IPS DF 6.9 (cell line): Measurements from ENCODE around the gene FDPS.
A peak's percentile ranks its signal among the peaks of the same experiment; 100 is the strongest.

Experiments used
- DNase-seq: peaks from one replicate; pipeline ENCODE4 v3.0.0-alpha.2; 2013; ENCODE audit warnings: low read depth, low spot score
- H3K27ac ChIP-seq: one replicate; pipeline ENCODE4 v1.5.1; 2013; ENCODE audit warnings: low read length, control low read depth
- H3K27me3 ChIP-seq: 2 replicates; pipeline ENCODE4 v1.6.1; 2013; ENCODE audit warnings: mild to moderate bottlenecking, low read length; ENCODE audit not compliant: control insufficient read depth, insufficient read depth
- H3K36me3 ChIP-seq: 2 replicates; pipeline ENCODE4 v1.6.1; 2013; ENCODE audit warnings: low read length; ENCODE audit not compliant: control insufficient read depth, insufficient read depth
- H3K4me1 ChIP-seq: 2 replicates; pipeline ENCODE4 v1.6.1; 2013; ENCODE audit warnings: low read length; ENCODE audit not compliant: control insufficient read depth, insufficient read depth
- H3K4me3 ChIP-seq: 2 replicates; pipeline ENCODE4 v1.5.1; 2013; ENCODE audit warnings: mild to moderate bottlenecking, low read length
- H3K9me3 ChIP-seq: 2 replicates; pipeline ENCODE4 v1.6.1; 2013; ENCODE audit warnings: low read length, inconsistent platforms; ENCODE audit not compliant: control insufficient read depth, insufficient read depth
- WGBS: extraction: QIAGEN DNeasy Blood & Tissue Kit; methylation state at CpG from one replicate; pipeline ENCODE4 v1.1.7; 2013; ENCODE audit warnings: mixed read lengths, missing lambda C conversion rate; ENCODE audit not compliant: insufficient read length, insufficient coverage; 5-methylcytosine and 5-hydroxymethylcytosine counted together

Gene FDPS

DNA sequence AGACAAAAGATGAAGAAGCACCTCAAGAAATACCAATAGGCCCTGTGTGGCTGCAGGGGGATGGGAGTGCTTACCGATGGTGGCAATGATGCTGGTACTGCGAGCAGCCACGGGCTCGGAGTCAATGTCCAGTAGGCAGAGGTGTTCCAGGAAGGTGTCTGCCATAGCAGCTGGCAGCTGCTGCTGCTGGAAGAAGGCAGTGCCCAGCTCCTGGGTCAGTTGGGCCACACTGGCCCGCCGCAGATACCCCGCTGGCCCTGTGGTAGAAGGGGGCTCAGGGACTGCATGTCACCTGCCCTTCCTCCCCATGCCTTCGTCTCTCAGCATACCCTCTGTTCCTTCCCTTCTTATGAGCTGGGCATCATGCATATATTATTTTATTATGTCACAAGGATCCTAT is 8.6 kb upstream of the FDPS start:
- H3K27me3 ChIP-seq, result no peaks in the 10 kb centered on the region
- WGBS, result no CpG with 5 or more reads among the region's 8 CpGs
- peaks cover 4% of the 10 kb centered on the region; the same call in 1 of the 2 replicates for H3K4me1 ChIP-seq
- no peaks in the 10 kb centered on the region for H3K36me3 ChIP-seq
- no peak for DNase-seq
- H3K27ac ChIP-seq, result no peak overlapping the region
- H3K9me3 ChIP-seq, result no peaks in the 10 kb centered on the region
- no peak overlapping the region for H3K4me3 ChIP-seq

DNA sequence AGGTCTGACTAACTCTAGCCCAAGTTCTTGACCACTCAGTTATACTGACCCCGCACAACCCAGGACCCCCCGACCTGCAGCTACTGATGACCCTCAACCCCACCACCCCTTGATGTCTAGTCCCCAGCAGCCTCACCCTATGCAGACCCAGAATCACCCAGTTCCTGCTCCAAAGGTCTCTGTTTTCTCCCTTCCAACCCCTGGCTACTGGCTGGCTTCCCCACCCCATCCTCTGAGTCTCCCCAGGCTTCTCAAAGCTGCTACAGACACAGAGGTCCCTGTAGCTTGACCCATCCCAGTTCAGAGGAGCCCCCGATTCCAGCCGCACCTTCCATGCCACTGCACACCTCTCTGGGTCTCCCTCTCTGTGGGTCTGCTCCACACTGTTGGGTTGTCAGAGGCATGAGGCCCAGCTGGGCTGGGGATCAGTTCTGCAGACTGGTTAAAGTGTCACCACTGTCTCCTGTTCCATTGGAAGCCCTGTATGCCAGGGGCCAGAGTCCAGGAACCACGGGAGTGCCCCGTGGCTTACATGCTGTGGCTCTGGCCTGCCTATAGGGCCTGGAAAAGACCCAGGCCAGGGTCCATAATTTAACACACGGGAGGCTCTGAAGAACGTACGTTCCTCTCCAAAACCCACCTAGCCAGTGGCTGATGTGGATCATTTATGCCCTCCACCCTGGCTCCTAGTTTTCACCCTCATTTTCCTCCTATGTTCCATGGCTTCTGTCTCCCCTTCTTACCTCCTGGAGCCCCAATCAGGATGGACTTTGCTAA is 7.9 kb upstream of the FDPS start:
- DNase-seq, result no peak
- Histone ChIP-seq H3K4me3 (no peak overlapping the region), H3K27me3 (no peaks in the 10 kb centered on the region), H3K4me1 (peaks cover 3% of the 10 kb centered on the region; the same call in 1 of the 2 replicates), H3K36me3 (no peaks in the 10 kb centered on the region), H3K27ac (no peak overlapping the region), H3K9me3 (no peaks in the 10 kb centered on the region)
- no CpG with 5 or more reads among the region's 9 CpGs for WGBS

DNA sequence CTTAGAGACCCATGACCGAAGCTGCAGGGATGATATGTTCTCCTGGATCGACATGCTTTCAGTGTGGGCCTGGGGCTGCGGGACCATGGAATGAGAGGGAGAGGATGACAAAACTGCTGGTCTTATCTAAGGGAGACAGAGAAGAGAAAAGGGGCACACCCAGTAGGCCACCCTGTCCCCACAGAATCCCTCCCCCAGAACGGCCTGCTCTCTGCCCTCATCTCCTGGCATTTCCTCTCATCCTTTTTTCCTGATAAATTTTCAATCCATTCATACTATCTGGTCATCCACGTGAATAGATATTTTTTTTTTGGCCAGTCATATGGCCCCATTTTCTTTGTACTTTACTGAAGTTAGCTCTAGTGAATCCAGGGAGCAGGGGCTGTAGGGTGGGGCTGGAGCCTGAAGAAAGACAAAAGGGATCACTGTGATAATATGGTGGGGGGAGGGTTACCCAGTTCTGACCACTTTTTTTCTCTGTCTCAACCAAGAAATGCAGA is 7.3 kb upstream of the FDPS start, which contains the start of gene PKLR:
PKLR (minus strand) TSS at position 97 of the 500 bp plus-strand sequence; CDS start at position 54, 43 bp downstream.
- no peak for DNase-seq
- Histone ChIP-seq H3K9me3 (no peaks in the 10 kb centered on the region), H3K4me1 (peaks cover 1% of the 10 kb centered on the region; the same call in 1 of the 2 replicates), H3K27ac (no peak within 1 kb of the TSS), H3K36me3 (no peaks in the 10 kb centered on the region), H3K4me3 (no peak within 1 kb of the TSS), H3K27me3 (no peaks in the 10 kb centered on the region)
- WGBS, result no CpG with 5 or more reads among the region's 5 CpGs

DNA sequence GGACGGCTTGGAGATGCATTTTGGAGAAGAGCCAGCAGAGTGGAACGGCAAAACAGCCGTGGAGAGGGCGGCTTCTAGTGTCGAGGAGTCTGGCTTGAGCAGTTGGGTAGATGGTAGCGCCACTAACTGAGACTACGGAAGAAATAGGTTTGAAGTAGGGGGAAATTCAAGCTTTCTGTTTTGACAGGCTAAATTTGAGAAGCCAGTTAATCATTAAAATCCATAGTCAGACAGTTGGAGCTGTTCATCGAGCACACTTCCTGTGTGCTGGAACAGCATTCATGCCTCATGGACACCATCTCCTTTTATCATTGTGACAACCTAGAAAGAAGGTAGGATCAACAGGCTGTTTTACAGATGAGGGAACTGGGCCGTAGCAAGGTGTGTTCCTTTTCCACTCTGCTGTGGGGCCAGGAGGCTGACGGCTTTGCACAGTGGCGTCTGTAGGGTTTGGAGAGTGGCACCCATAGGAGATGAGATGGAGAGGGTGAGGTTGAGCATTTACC is 4.1 kb upstream of the FDPS start:
- no peak overlapping the region for H3K27ac ChIP-seq
- whole genome bisulfite sequencing, result no CpG with 5 or more reads among the region's 11 CpGs
- H3K9me3 ChIP-seq, result no peaks in the 10 kb centered on the region
- H3K36me3 ChIP-seq, result no peaks in the 10 kb centered on the region
- H3K27me3 ChIP-seq, result no peaks in the 10 kb centered on the region
- no peak overlapping the region for H3K4me3 ChIP-seq
- DNase-seq, result no peak
- H3K4me1 ChIP-seq, result no peaks in the 10 kb centered on the region; the same call in 1 of the 2 replicates

DNA sequence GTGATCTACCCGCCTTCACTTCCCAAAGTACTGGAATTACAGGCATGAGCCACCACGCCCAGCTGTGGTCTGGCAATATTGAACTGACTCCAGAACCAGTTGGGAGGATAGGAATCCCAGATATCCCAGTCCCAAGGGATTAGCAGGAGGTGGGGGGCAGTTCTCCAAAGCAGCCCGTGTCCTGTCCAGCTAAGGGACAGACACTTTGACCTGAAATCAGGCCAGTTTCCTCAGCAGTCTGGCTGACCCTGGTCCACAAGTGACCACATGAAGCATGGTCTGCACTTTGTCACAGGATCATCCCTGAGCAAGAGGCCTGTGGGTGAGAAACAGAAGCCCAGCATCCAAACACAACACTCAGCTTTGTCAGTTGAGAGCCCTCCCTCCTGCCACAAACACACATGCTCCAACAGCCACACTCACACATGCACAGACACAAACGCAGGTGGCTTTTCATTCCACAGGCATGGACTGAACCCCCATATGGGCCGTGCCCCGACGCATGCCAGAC is 2.7 kb upstream of the FDPS start:
- Histone ChIP-seq H3K27ac (no peak overlapping the region), H3K27me3 (no peaks in the 10 kb centered on the region), H3K4me3 (no peak overlapping the region), H3K9me3 (no peaks in the 10 kb centered on the region), H3K4me1 (peaks cover 1% of the 10 kb centered on the region; the same call in 1 of the 2 replicates), H3K36me3 (no peaks in the 10 kb centered on the region)
- no CpG with 5 or more reads among the region's 7 CpGs for WGBS
- no peak for DNase-seq

DNA sequence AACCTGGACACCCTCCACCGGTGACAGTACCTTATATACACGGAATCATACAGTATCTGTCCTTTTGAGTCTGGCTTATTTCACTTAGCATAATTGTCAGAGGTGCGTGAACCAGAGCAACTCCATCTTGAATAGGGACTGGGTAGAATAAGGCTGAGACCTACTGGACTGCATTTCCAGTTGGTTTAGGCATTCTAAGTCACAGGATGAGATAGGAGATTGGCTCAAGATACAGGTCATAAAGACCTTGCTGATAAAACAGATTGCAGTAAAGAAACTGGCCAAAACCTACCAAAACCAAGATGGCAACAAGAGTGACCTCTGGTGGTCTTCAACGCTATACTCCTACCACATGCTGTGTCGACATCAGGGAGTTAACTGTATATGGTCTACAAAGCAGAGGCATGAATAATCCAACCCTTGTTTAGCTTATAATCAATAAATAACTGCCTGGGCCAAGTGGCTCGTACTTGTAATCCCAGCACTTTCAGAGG is 1.4 kb upstream of the FDPS start:
- DNase-seq, result no peak
- no peak overlapping the region for H3K27ac ChIP-seq
- H3K27me3 ChIP-seq, result no peaks in the 10 kb centered on the region
- H3K4me1 ChIP-seq, result peaks cover 1% of the 10 kb centered on the region; the same call in 1 of the 2 replicates
- H3K9me3 ChIP-seq, result no peaks in the 10 kb centered on the region
- peaks cover 4% of the 10 kb centered on the region for H3K36me3 ChIP-seq
- no CpG with 5 or more reads among the region's 6 CpGs for WGBS
- no peak overlapping the region for H3K4me3 ChIP-seq

DNA sequence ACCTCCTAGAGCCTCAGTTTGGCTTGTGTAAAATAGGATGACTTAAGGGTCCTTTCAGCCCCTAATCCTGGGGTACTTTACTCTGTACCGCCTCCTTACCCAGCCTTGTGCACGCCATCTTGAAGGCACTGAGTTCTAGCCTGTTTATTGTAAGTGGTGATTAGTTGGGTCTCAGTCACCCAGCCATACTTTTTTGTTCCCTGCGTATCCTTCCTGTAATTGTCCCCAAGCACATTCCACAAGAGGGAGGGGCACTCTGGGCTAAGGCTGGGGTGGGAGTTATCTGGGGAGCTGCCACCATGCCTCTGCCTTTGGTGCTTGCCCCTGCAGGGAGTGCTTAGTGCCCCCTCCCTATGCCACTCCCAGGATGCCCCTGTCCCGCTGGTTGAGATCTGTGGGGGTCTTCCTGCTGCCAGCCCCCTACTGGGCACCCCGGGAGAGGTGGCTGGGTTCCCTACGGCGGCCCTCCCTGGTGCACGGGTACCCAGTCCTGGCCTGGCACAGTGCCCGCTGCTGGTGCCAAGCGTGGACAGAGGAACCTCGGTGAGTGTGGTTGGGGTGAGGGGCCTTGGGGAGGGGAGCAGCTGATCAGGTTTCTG is 856 bp downstream of the FDPS start:
- no peaks in the 10 kb centered on the region for H3K9me3 ChIP-seq
- peak overlapping the region; percentile 76 for H3K4me3 ChIP-seq
- H3K27ac ChIP-seq, result no peak overlapping the region
- H3K27me3 ChIP-seq, result no peaks in the 10 kb centered on the region
- H3K4me1 ChIP-seq, result peaks cover 1% of the 10 kb centered on the region; the same call in 1 of the 2 replicates
- peaks cover 14% of the 10 kb centered on the region for H3K36me3 ChIP-seq
- WGBS, result no CpG with 5 or more reads among the region's 11 CpGs
- DNase-seq, result no peak

DNA sequence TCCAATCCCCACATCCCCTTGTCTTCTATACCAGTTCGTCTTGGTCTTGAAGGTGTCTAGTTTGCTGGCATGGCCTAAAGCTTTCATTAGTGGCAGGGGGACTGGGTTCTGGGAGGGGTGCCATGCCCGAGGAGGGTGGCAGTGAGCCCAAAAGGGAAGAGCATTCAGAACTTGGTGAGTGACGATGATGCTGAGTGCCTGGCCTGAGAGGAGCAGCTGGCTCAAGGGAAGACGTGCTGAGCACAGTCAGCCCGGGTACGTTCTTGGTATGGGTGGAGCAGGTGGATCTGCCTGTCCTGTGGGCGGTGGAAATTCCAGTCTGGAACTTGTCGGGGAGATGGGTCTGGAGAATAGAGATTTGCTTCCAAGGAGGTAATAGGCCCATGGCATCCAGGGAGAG is 4.6 kb downstream of the FDPS start:
- H3K4me1 ChIP-seq, result 0 out of 2 replicates have a peak, but pooled peaks cover 1% of the 10 kb centered on the region
- no peak overlapping the region for H3K27ac ChIP-seq
- no CpG with 5 or more reads among the region's 8 CpGs for WGBS
- no peaks in the 10 kb centered on the region for H3K27me3 ChIP-seq
- no peaks in the 10 kb centered on the region for H3K9me3 ChIP-seq
- peaks cover 23% of the 10 kb centered on the region for H3K36me3 ChIP-seq
- DNase-seq, result no peak
- no peak overlapping the region for H3K4me3 ChIP-seq

DNA sequence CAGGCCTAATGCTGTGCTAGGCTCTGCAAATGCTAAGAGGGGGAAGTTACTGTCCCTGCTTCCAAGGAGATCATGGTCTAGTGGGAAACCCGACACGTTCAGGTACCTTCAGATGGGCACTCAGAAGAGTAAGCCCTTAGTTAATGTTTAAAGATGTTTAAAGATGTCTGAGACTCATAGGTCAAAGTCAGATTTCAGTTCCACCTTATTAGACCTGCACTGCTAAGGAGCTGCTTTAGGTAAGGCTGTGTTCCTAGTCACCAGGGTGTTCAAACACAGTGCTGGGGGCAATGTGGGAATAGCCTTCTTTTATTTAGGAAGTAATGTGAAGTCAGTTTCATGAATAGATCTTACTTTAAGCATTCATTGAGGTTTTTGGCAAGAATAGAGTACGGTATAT is 8.3 kb downstream of the FDPS start:
- Histone ChIP-seq H3K36me3 (peaks cover 28% of the 10 kb centered on the region), H3K27me3 (no peaks in the 10 kb centered on the region), H3K4me3 (no peak overlapping the region), H3K27ac (no peak overlapping the region), H3K4me1 (peaks cover 4% of the 10 kb centered on the region; the same call in 1 of the 2 replicates), H3K9me3 (no peaks in the 10 kb centered on the region)
- WGBS, result no CpG with 5 or more reads among the region's 3 CpGs
- no peak for DNase-seq

DNA sequence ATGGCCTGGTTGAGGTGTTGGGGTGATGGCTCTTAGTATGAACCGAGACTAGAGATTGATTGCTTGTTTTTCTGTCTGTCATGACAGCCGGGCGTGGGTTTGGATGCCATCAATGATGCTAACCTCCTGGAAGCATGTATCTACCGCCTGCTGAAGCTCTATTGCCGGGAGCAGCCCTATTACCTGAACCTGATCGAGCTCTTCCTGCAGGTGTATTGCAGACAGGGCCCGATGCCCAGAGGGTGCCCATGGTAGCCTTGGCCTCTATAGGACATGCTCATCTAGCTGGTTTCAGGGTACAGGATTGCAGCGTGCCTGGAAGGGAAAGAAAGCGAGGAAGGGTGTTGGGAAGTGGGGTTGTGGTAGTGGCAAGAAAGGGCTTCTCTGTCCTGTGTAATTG is 9.4 kb downstream of the FDPS start:
- Histone ChIP-seq H3K4me3 (no peak overlapping the region), H3K9me3 (no peaks in the 10 kb centered on the region), H3K4me1 (peaks cover 7% of the 10 kb centered on the region), H3K36me3 (peaks cover 20% of the 10 kb centered on the region; the same call in 1 of the 2 replicates), H3K27me3 (no peaks in the 10 kb centered on the region), H3K27ac (no peak overlapping the region)
- WGBS, result no CpG with 5 or more reads among the region's 9 CpGs
- DNase-seq, result no peak
